ENCODE data around the gene SPAG9.
"Not testable (repeated sequence)": the region's sequence is repeated elsewhere in the genome, so short reads cannot be mapped to it uniquely, and the experiment has no call there.

Gene SPAG9

GRCh38 chr17:50946223-50946890 is 174.3 kb downstream of the SPAG9 start:
- no peak for TF ChIP-seq TAF1 (IDR thresholded peaks at IDR 0.05; ENCODE audit: borderline replicate concordance, low read depth, low read length)
- TF ChIP-seq POLR2A (IDR thresholded peaks at IDR 0.05; ENCODE audit: low read depth, low read length), result no peak
- FAIRE-seq, result no peak
- DNase-seq (ENCODE audit: insufficient read length), result no peak

DNA sequence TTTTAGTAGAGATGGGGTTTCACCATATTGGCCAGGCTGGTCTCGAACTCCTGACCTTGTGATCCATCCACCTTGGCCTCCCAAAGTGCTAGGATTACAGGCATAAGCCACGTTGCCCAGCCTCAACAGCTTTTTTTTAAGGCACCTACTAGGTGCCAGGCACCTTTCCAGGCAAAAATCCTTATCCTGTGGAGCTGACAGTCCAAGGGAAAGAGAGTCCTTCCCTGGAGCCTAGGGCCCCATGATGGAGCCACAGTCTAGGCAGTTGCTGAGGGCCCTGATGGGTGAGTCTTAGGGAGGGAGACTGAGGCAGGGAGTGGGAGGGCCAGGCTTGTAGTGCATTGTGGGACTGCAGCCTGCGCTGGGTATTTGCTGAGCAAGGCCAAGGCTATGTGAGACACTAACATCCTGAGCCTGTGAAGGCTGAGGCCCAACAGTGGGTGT is 174.9 kb downstream of the SPAG9 start:
- FAIRE-seq (no peak), DNase-seq (ENCODE audit: insufficient read length) (no peak)
- TF ChIP-seq POLR2A (IDR thresholded peaks at IDR 0.05; ENCODE audit: low read depth, low read length) (no peak), POLR2AphosphoS5 (IDR thresholded peaks at IDR 0.05; ENCODE audit: low read depth, low read length) (no peak), TAF1 (IDR thresholded peaks at IDR 0.05; ENCODE audit: borderline replicate concordance, low read depth, low read length) (no peak)

GRCh38 chr17:50944902-50945720 is 175.6 kb downstream of the SPAG9 start:
- FAIRE-seq (no peak), DNase-seq (ENCODE audit: insufficient read length) (no peak)
- TF ChIP-seq POLR2AphosphoS5 (IDR thresholded peaks at IDR 0.05; ENCODE audit: low read depth, low read length) (no peak), POLR2A (IDR thresholded peaks at IDR 0.05; ENCODE audit: low read depth, low read length) (no peak), TAF1 (IDR thresholded peaks at IDR 0.05; ENCODE audit: borderline replicate concordance, low read depth, low read length) (no peak)

DNA sequence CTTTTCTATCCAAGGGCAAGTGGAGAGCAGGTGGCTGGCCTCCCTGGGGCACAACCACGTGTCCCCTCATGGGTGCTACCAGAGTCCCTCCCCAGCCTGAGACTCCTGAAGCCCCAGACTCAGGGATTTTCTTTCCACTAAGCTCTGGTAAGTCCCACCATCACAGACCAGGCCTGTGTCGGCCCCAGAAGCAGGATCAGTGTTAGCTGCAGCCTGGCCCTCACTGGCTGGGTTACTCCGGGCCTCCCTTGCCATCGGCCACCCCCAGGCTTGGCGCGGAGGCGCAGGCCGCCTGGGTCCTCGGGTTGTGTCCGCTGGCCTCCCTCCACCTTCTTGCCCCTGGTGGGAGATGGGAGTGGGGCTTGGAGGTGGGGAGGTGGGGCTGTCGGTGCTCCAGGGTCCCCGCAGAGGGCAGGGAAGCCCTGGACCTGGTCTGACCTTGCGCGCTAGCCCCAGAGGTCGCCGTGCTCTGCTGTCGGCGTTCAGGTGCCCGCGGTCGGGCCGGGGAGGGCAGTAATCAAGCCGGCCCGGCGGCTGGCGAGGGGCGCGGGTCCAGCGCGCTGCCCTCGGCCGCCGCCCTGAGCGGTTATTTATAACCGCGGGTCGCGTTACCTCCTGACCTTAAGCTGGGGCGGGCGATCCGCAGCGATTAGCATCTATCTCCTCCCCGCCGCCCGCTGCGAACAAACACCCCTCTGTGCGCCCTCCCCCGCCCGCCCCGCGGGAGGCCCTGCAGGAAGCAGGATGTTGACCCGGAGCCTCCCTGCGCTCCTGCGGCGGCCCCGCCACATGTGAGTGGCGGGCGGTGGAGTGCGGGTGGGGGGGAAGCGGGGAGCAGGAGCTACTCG is 176.4 kb downstream of the SPAG9 start:
- TF ChIP-seq POLR2AphosphoS5 (IDR thresholded peaks at IDR 0.05; ENCODE audit: low read depth, low read length), result no peak
- no peak for TF ChIP-seq POLR2A (IDR thresholded peaks at IDR 0.05; ENCODE audit: low read depth, low read length)
- TF ChIP-seq TAF1 (IDR thresholded peaks at IDR 0.05; ENCODE audit: borderline replicate concordance, low read depth, low read length), result no peak
- peak; percentile 76 for DNase-seq (ENCODE audit: insufficient read length)
- FAIRE-seq, result no peak

- FAIRE-seq (no peak), DNase-seq (ENCODE audit: insufficient read length) (no peak)
- TF ChIP-seq POLR2AphosphoS5 (IDR thresholded peaks at IDR 0.05; ENCODE audit: low read depth, low read length) (no peak), TAF1 (IDR thresholded peaks at IDR 0.05; ENCODE audit: borderline replicate concordance, low read depth, low read length) (no peak), POLR2A (IDR thresholded peaks at IDR 0.05; ENCODE audit: low read depth, low read length) (no peak)
These were observed 177.1 kb downstream of the SPAG9 start for GRCh38 chr17:50943575-50943933.

- FAIRE-seq, result not testable (repeated sequence)
These were observed 179.0 kb downstream of the SPAG9 start for GRCh38 chr17:50941676-50942048.

DNA sequence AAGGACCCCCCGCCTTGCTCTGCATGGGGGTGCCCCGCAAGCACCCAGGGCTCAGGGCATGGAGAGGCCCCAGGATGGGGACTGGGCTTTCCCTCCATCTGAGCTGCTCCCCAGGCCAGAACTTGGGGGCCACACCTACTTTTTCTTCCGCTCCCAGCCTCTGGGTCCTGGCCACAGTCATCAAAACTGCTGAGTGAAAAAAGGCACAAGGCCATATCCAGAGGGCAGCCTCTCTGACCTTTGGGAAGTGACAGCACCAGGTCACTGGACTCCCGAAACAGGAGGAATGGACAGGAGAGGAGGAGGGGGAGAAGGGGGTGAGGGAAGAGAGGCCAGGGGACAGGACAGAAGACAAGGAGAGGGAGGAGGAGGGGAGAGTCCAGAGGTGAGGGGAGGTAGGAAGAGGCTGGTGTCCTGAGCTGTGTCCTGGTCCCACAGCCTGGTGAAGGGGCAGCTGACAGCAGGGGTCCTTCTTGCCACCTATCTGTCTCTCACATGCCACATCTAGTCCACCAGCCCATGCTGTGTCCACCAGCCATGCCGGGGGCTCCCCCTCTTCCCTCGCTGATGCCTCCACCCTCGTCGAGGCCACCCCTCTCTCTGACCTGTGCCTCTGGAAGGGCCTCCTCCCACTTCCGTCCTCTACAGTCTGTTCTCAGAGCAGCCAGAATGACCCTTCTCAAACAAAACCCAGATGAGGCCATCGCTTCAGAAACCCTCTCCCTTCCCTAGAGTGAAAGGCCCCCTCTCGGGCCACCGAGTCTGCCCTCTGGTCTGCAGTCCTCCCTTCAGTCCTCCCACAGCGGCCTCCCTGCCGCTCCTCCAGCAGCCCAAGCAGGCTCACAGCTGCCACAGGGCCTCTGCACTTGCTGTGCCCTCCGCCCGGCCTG is 180.6 kb downstream of the SPAG9 start:
- DNase-seq (ENCODE audit: insufficient read length) (no peak), FAIRE-seq (no peak)
- no peak for TF ChIP-seq POLR2AphosphoS5 (IDR thresholded peaks at IDR 0.05; ENCODE audit: low read depth, low read length)
- no peak for TF ChIP-seq POLR2A (IDR thresholded peaks at IDR 0.05; ENCODE audit: low read depth, low read length)
- no peak for TF ChIP-seq TAF1 (IDR thresholded peaks at IDR 0.05; ENCODE audit: borderline replicate concordance, low read depth, low read length)

More at GRCh38 chr17:50941676-50942048, 179.0 kb downstream of the SPAG9 start:
- not testable (repeated sequence) for DNase-seq (ENCODE audit: insufficient read length)

DNA sequence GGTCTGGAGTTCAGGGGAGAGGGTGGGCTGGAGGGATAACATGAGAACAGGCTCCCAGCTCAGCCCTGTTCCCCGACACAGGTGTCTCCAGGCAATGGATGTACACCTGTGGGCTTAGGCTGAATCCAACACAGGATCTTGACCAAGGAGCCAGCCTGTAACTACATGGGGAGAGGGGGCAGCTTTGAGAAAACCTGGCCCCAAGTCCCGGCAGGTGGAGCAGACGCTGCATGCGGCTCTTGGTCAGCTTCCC is 181.2 kb downstream of the SPAG9 start:
- no peak for DNase-seq (ENCODE audit: insufficient read length)
- FAIRE-seq, result no peak
- no peak for TF ChIP-seq POLR2AphosphoS5 (IDR thresholded peaks at IDR 0.05; ENCODE audit: low read depth, low read length)
- TF ChIP-seq POLR2A (IDR thresholded peaks at IDR 0.05; ENCODE audit: low read depth, low read length), result no peak
- no peak for TF ChIP-seq TAF1 (IDR thresholded peaks at IDR 0.05; ENCODE audit: borderline replicate concordance, low read depth, low read length)

DNA sequence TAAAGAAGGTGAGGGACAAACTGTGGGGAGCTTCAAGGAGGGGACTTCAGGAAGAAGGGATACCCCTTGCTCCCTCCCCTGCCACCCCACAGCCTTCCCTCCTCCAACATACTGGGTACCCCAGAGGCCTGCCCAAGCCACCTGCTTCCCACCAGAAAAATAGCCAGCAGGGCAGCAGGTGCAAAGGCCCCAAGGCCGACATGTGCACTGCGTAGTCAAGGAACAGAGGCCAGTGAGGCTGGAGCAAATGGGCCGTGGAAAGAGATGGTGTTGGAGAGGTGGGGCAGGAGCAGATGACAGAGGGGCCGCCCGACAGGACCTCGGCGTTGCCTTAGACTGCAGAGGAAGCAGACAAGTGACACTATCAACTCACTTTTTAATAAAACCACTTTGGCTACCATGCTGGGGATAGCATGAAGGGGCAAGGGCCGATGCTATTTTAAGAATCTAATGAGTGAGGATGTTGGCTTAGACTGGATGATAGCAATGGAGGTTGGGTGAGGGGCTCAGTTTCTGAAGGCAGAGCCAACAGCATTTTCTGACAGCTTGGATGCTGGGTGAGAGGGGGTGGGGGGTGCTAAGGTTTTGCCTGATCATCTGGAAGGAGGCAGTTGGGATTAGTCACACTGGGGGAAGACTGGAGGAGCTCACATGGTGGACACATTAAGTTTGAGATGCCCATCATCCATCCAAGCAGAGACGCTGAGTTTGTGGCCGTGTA is 181.7 kb downstream of the SPAG9 start:
- no peak for TF ChIP-seq TAF1 (IDR thresholded peaks at IDR 0.05; ENCODE audit: borderline replicate concordance, low read depth, low read length)
- no peak for TF ChIP-seq POLR2A (IDR thresholded peaks at IDR 0.05; ENCODE audit: low read depth, low read length)
- no peak for TF ChIP-seq POLR2AphosphoS5 (IDR thresholded peaks at IDR 0.05; ENCODE audit: low read depth, low read length)
- FAIRE-seq, result no peak
- DNase-seq (ENCODE audit: insufficient read length), result no peak

DNA sequence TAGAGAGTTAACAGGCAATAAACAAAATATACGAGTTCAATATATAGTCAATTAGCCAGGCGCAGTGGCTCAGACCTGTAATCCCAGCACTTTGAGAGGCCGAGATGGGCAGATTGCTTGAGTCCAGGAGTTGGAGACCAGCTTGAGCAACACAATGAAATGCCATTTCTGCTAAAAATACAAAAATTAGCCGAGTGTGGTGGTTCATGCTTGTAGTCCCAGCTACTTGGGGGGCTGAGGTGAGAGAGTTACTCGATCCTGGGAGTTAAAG is 184.7 kb downstream of the SPAG9 start:
- no peak for TF ChIP-seq POLR2A (IDR thresholded peaks at IDR 0.05; ENCODE audit: low read depth, low read length)
- TF ChIP-seq POLR2AphosphoS5 (IDR thresholded peaks at IDR 0.05; ENCODE audit: low read depth, low read length), result no peak
- no peak for TF ChIP-seq TAF1 (IDR thresholded peaks at IDR 0.05; ENCODE audit: borderline replicate concordance, low read depth, low read length)
- DNase-seq (ENCODE audit: insufficient read length) (no peak), FAIRE-seq (no peak)

Data from GM12892 (cell line).